GM18526 (cell line): Measurements from ENCODE around the gene MANSC4.

Experiments
- POLR2A ChIP-seq: IDR thresholded peaks from 3 replicates; pipeline ENCODE4 v1.6.1; 2011; ENCODE audit not compliant: insufficient read length; ENCODE audit errors: extremely low read depth

MANSC4 gene

DNA sequence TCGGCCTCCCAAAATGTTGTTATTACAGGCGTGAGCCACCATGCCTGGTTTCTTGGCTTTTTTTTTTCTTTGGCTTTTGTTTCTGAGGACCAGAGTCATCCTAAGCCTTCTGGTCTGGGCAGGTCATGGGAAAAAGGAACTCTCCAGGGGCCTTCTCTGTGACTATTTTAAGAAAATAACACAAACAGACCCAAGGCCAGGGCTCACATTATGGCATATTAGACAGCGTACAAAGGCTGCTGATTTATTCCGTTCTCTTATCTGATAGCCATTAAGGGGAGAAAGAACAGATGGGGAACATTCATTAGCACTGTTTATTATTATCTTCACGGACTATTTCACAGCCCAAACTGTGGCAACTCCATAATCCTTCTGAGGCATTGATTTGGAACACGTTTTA is 28.8 kb upstream of the MANSC4 start:
- no peak for TF ChIP-seq POLR2A

DNA sequence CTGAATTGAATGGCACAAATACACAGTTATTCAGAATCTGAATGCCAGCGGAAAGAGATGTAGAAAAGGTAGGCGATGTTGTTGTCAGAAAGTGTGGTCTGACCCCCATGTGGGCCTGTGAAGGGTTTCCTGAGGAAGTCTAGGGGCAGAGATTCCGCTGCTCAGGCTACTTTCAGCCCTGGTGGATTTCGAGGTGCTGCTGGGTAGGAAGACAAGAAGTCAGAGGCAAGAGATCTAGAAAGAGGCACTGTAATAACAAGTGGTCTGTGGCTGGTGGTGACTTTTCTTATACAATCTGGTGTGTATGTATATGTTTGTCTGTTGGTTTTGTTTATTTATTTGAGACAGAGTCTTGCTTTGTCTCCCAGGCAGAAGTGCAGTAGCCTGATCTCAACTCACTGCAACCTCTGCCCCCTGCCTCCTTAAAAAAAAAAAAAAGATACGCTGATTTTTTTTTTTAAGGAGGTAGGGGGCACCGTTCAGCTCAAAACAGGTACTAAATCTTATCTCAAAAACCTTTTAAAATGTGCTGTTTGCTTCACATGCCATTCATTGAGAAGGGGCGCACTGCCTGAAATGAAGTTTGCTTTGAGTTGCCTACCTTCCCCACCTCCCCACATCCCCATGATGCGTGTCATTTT is 27.1 kb upstream of the MANSC4 start:
- TF ChIP-seq POLR2A = no peak

DNA sequence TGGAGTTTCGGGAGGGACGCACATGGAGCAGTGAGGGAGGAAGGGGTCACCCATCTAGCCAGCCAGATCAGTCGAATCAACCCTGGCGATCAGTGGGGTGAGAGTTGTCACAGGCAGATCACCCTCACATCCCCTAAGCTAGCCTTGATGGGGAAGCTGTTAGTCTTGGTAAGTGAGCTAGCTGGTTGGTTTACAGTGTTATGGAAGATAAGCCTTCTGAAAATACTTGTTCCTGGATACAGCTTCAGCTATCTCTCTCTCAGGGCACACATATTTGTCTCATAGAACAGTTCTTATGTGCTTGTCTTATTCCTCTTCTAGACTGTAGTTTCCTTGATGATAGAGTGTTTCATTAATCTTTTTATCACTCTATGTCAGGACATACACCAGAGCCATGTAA is 26.2 kb upstream of the MANSC4 start:
- no peak for TF ChIP-seq POLR2A

DNA sequence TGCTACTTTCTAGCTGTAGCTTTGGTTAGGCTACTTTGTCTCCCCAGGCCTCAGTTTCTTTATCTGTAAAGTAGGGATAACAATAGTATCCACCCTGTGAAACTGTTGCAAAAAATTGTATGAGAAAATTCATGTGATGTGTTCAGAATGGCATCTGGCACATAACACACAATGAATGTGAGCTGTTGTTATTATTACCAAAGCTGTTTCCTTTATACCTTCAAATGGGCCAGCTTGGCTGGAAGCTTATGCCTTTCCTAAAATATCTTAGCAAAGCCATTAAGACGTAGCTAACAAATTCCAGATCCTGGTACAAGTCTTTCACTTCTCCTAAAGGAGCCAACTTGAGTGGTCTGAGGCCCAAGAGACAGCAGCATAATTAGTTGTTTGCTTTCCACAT is 25.2 kb upstream of the MANSC4 start:
- no peak for TF ChIP-seq POLR2A

DNA sequence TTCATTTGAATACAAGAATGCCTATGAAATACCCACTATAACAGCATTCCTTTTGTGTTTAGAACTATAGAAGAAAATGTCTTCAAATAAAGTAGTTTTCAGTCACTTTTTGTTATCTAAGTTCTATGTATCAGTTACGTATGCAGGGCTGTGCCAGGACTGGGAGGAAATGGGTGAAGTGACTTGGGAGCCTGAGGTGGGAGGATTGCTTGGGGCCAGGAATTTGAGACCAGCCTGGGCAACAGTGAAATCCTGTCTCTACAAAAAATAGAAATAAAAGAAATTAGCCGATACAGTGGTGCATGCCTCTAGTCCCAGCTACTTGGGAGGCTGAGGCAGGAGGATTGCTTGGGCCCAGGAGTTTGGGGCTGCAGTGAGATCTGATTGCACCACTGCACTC is 22.9 kb upstream of the MANSC4 start:
- no peak for TF ChIP-seq POLR2A

DNA sequence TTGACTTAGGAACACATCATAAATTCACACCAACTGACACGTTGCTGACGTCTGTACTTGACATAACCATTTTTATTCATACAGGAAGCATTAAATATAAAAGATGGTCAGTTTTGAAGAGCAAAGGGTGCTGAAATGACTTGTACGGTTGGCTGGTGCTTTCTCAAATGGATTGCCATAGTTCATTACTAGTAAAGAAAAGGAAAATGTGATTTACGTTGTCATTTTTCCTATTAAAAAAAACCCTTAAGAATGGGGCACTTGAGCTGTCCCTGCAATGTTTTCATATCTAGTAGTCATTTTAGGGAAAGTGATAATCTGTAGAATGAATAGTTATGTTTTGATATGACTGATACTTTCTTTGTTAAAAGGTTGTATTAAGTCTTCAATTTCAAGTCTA is 22.5 kb upstream of the MANSC4 start:
- TF ChIP-seq POLR2A = no peak

- no peak for TF ChIP-seq POLR2A
Measured at GRCh38 chr12:27801630-27802029, 21.6 kb upstream of the MANSC4 start.

- no peak for TF ChIP-seq POLR2A
Measured at GRCh38 chr12:27800819-27801218, 20.8 kb upstream of the MANSC4 start.

DNA sequence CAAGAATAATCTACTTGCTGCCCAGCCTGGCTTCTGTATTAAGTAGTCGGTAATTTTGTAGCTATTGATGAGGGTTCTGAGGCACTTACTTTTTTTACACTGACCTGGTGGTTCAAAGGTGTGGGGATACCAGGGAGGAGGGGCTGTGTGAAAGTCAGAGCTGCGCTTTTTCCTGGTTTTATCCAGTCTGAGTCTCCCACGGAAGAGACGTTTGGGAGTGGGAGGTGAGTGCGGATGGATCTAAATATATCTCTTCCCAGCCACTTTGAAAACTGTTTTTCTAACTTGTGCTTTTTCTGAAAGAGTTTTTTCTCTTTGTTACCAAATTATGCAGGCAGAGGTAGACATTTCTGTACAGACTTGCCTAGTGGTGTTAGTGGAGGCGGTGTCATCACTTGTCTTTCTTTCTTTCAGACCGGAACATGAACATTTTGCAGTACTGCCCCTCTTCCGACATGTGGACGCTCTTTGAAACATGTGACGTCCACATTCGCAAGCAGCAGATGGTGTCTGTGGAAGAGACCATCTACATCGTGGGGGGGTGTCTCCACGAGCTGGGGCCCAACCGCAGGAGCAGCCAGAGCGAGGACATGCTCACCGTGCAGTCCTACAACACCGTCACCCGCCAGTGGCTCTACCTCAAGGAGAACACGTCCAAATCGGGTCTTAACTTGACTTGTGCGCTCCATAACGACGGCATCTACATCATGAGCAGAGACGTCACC is 17.4 kb upstream of the MANSC4 start:
- TF ChIP-seq POLR2A = no peak

- TF ChIP-seq POLR2A = no peak
Measured at GRCh38 chr12:27796128-27796527, 16.1 kb upstream of the MANSC4 start.

DNA sequence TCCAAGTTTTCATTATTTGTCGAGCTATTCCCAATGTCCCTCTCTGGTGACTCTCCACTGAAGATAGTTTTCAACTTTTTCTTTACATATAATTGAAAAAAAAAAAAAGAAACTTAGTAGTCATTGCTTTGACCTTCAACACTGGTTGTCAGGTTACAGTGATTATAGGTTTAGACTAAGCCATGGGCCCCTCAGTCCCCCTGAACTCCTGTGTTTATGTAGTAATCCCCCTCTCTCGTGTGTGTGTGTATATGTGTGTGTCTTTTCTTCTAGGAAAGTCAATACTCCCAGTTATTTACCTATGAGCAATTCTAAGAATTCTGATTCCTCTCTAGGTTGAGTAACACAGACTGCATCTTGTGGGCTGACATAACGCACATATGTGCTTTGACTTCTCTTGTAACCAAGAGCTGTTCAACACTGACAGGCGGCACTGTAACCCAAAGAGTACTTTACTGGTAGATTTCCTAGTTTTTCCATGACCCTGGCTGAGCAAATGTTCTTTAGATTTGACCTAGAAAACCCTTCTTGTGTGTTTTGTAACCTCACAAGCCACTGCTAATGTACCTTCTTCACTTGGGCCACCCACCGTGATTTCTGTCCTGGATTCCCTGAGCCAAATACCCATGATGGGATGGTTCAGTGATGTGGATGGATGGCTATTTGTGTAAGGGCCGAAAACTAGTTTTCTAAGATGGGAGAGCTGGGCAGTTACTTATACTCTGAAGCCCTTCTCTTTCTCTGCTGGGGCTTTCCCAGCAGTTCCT is 15.0 kb upstream of the MANSC4 start:
- no peak for TF ChIP-seq POLR2A

DNA sequence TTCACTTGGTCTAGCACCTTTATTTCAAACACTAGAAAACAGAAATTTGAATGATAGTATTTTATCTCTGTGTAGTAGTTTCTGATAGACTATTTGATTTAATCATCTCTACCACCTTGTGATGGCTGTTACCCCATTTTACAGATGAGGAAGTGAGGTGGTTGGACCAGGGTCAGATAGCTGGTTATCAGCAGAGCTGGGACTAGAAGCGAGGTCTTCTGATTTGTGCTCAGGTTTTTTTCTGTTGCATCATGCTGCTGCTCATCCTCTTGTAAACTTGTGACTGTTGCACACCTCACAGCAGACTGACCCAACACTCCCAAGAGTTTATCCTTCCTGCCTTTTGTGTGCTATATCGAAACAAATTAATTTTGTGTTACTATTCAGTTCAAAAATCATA is 10.1 kb upstream of the MANSC4 start:
- TF ChIP-seq POLR2A = no peak

DNA sequence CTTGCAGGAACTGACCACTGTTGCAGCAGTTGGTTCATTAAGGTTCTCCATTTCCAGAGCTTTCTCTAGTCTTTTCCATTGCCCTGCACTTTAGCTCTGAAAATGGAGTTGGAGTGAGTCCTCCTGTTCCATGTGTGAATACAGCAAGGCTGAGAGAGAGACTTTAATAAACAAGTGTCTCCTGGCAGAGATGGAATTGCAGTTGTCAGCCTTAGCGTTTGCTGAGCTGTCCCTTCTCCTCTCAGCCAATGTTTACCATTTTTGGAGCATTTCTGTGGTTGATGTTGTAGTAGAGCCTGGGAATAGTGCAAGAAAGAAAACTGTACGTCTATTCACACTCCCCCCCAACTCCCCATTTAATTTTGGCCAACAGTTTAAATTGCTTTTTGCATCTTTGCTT is 7.5 kb upstream of the MANSC4 start:
- no peak for TF ChIP-seq POLR2A

- TF ChIP-seq POLR2A = no peak
Measured at GRCh38 chr12:27785882-27786570, 6.0 kb upstream of the MANSC4 start.

DNA sequence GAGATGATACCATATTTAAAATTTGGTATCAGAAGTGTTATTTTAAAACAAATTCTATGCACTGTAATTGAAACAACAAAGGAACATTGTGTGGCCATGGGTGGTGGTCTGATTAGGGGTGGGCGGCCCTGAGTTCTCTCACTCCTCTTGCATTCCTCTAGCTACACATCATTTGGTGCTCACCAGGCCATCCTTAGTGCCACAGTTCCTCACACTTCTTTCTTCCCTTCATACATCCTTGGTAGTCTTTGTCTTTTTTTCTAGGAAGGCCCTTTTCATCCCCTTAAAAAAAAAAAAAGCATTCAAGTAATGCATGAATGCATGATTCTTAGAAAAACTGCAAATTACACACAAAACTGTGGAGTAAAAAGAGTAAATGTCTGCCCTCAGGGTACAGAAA is 2.4 kb upstream of the MANSC4 start:
- no peak for TF ChIP-seq POLR2A

GRCh38 chr12:27781680-27782079 is 1.6 kb upstream of the MANSC4 start:
- TF ChIP-seq POLR2A = no peak
